HG02981 (cell line): ENCODE data around the gene GJB1.
"Not testable (repeated sequence)": the region's sequence is repeated elsewhere in the genome, so short reads cannot be mapped to it uniquely, and the experiment has no call there.

Experiments
- ATAC-seq: cut with Tn5 transposase; IDR thresholded peaks from one replicate; pipeline ENCODE4 v1.9.1; 2021; ENCODE audit warnings: mild to moderate bottlenecking, moderate library complexity; ENCODE audit not compliant: unreplicated experiment

The GJB1 gene

GRCh38 chrX:71253253-71254091 lies 30.4 kb downstream of the GJB1 start:
- ATAC-seq, result no peak

GRCh38 chrX:71254092-71254963 lies 31.3 kb downstream of the GJB1 start, which contains the start of gene ZMYM3:
Gene ZMYM3 (minus strand): TSS chrX:71254140. CDS start chrX:71253255, 885 bp downstream.
- peak; percentile 77 for ATAC-seq

- ATAC-seq, result no peak
Observed at GRCh38 chrX:71256051-71256450, 33.0 kb downstream of the GJB1 start.

GRCh38 chrX:71256856-71257255 lies 33.8 kb downstream of the GJB1 start:
- ATAC-seq, result no peak

- ATAC-seq, result not testable (repeated sequence)
Observed at GRCh38 chrX:71268624-71269023, 45.6 kb downstream of the GJB1 start.

GRCh38 chrX:71269801-71270395 lies 46.9 kb downstream of the GJB1 start:
- ATAC-seq, result no peak

GRCh38 chrX:71272313-71272712 lies 49.3 kb downstream of the GJB1 start:
- not testable (repeated sequence) for ATAC-seq
